Osteocyte (in vitro differentiated cells): Measurements from ENCODE around the gene ICAM2. TPM values are rescaled to one million over a fixed set of nuclear protein-coding genes. Genes with fewer than 3 reads are reported as not detected.

Experiments used
- DNase-seq: peaks from one replicate; pipeline ENCODE4 v3.0.0; 2021; ENCODE audit warnings: mixed read lengths; ENCODE audit not compliant: unreplicated experiment; ENCODE audit errors: extremely low spot score
- H3K27ac Mint-ChIP-seq: one replicate; pipeline ENCODE4 v1.8.0; 2021; ENCODE audit warnings: mild to moderate bottlenecking, mixed read lengths; ENCODE audit not compliant: unreplicated experiment
- H3K27me3 Mint-ChIP-seq: one replicate; pipeline ENCODE4 v1.8.0; 2021; ENCODE audit warnings: mixed read lengths; ENCODE audit not compliant: unreplicated experiment
- H3K36me3 Mint-ChIP-seq: one replicate; pipeline ENCODE4 v1.8.0; 2021; ENCODE audit warnings: mixed read lengths; ENCODE audit not compliant: unreplicated experiment
- H3K4me1 Mint-ChIP-seq: one replicate; pipeline ENCODE4 v1.8.0; 2021; ENCODE audit warnings: mixed read lengths; ENCODE audit not compliant: unreplicated experiment
- H3K4me3 Mint-ChIP-seq: one replicate; pipeline ENCODE4 v1.8.0; 2021; ENCODE audit warnings: mild to moderate bottlenecking, moderate library complexity, mixed read lengths; ENCODE audit not compliant: unreplicated experiment
- H3K9me3 Mint-ChIP-seq: one replicate; pipeline ENCODE4 v1.8.0; 2021; ENCODE audit warnings: mixed read lengths; ENCODE audit not compliant: unreplicated experiment
- CTCF ChIP-seq: fragments of 200-600 bp; sonication (generic); IDR thresholded peaks from 2 replicates; pipeline ENCODE4 v1.5.0; 2021; ENCODE audit warnings: antibody characterized with exemption, mild to moderate bottlenecking, moderate library complexity
- total RNA-seq: library from RNA; stranded (reverse); gene quantifications from 2 replicates; pipeline ENCODE4 v1.2.1, GENCODE V29; 2021

ICAM2 gene
- total RNA-seq, 1 donor from 2014 or later = not detected

GRCh38 chr17:64060331-64060730, 39.9 kb upstream of the ICAM2 start:
- H3K27me3 Mint-ChIP-seq = no peaks in the 10 kb centered on the region
- no peak overlapping the region for H3K27ac Mint-ChIP-seq
- no peak overlapping the region for H3K4me3 Mint-ChIP-seq
- H3K9me3 Mint-ChIP-seq = no peaks in the 10 kb centered on the region
- TF ChIP-seq CTCF = no peak
- H3K4me1 Mint-ChIP-seq = no peaks in the 10 kb centered on the region
- DNase-seq = no peak
- peaks cover 40% of the 10 kb centered on the region for H3K36me3 Mint-ChIP-seq

- Mint-ChIP-seq H3K27ac (no peak overlapping the region), H3K27me3 (no peaks in the 10 kb centered on the region), H3K9me3 (no peaks in the 10 kb centered on the region), H3K36me3 (peaks cover 42% of the 10 kb centered on the region), H3K4me1 (no peaks in the 10 kb centered on the region), H3K4me3 (no peak overlapping the region)
- no peak for TF ChIP-seq CTCF
- no peak for DNase-seq
These were observed 39.3 kb upstream of the ICAM2 start for GRCh38 chr17:64059756-64060155.

- no peak for DNase-seq
- no peak overlapping the region for H3K4me3 Mint-ChIP-seq
- H3K4me1 Mint-ChIP-seq = no peaks in the 10 kb centered on the region
- no peaks in the 10 kb centered on the region for H3K27me3 Mint-ChIP-seq
- TF ChIP-seq CTCF = no peak
- H3K9me3 Mint-ChIP-seq = no peaks in the 10 kb centered on the region
- H3K27ac Mint-ChIP-seq = no peak overlapping the region
- H3K36me3 Mint-ChIP-seq = peaks cover 36% of the 10 kb centered on the region
These were observed 38.2 kb upstream of the ICAM2 start for GRCh38 chr17:64058621-64059020.

DNA sequence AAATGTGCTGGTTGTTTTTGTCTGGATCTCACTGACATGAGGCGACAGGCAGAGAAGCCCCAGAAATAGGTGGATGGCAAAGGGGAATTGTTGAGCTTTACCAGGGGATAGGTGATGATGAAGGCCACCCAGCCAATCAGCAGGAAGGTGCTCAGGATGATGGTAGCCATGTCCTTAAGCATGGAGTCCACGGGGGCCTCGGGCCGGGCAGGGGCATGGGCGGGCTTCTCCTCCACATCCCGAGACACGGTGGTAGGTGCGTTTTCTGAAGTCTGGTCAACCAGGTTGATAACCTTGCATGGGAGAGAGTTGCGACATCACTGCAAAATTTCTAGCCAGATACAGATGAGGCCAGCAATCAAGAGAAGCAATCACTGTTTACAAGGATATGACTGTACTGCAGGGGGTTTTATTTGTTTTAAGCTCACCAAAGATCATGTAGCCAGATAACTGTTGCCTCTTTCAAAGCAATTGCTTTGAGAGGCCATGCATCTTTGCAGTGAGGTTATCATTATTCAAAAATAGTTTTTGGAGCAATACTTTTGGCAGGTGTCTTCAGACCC, 37.3 kb upstream of the ICAM2 start:
- no peak for DNase-seq
- H3K36me3 Mint-ChIP-seq = peaks cover 41% of the 10 kb centered on the region

More for the DNA sequence above, 37.3 kb upstream of the ICAM2 start:
- TF ChIP-seq CTCF = no peak
- Mint-ChIP-seq H3K9me3 (no peaks in the 10 kb centered on the region), H3K27ac (no peak overlapping the region), H3K4me3 (no peak overlapping the region), H3K27me3 (no peaks in the 10 kb centered on the region), H3K4me1 (no peaks in the 10 kb centered on the region)
